Measurements from ENCODE around the gene PSMA4.
A peak's percentile ranks its signal among the peaks of the same experiment; 100 is the strongest.
"Not testable (repeated sequence)": the region's sequence is repeated elsewhere in the genome, so short reads cannot be mapped to it uniquely, and the experiment has no call there.

Gene PSMA4

DNA sequence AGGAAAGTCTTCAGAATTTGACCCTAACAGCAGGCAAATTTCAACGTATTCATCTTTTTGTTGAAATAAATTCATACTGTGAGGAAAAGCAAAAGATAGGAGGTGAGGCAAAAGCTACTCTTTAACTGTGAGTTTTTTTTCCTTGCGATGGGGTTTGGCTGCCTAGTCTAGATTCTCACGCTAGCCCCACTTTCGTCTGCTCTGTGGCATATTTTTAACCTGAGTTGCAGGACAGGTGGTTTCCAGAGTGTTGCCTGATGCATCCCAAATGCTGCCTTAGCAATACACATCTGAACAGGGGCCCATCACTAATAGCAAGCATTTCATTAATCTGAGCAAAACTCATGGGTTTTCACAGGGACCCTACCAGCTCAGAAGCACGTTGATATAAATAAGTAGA is 11.7 kb downstream of the PSMA4 start:
- no peak for DNase-seq (ENCODE audit: low read depth)

DNA sequence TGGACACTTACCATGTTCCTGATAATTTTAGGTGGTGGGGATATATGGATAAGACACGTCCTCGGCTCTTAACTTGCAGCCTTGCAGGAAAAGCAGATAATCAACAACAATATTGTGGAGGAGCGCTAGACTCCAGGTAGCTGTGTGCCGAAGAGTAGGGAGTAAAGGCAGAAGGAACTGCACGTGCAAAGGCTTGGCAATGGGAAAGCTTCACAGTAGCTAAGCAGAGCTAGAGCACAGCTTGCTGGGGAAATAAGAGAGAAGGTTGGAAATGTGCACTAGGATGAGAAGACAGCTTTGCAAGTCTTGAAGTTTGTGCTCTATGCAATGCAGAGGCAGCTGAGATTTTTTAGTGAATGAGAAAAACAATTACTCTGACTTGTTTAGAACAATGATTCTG is 12.4 kb downstream of the PSMA4 start:
- DNase-seq (ENCODE audit: low read depth) = no peak

DNA sequence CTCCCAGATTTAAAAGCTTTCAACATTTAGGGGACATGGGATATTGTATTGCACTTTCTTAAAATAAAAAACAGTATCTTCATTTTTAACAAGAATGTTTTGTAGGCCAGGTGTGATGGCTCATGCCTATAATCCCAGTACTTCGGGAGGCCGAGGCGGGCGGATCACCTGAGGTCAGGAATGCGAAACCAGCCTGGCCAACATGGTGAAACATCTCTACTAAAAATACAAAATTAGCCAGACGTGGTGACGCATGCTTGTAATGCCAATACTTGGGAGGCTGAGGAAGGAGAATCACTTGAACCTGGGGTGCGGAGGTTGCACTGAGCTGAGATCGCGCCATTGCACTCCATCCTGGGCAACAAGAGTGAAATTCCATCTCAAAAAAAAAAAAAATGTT is 20.0 kb downstream of the PSMA4 start:
- not testable (repeated sequence) for DNase-seq (ENCODE audit: low read depth)

DNA sequence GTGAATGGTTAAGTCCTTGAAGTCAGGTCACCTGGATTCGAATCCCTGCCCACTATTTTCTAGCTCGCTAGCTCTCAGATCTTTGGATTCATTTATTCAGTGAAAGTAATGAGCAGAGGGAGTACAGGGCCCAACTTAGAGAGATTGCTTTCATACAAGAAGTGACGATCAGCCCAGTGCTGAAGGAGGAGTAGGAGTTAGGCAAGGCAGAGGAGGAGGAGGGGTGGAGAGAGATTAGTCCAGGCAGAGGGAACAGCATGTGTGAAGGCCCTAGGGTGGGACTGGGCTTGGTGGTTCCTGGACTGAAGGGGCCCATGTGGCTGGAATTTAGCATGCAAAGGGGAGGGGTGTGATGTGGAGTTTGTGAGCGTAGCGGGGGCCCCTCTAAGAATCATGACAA is 21.2 kb downstream of the PSMA4 start:
- DNase-seq (ENCODE audit: low read depth) = no peak

DNA sequence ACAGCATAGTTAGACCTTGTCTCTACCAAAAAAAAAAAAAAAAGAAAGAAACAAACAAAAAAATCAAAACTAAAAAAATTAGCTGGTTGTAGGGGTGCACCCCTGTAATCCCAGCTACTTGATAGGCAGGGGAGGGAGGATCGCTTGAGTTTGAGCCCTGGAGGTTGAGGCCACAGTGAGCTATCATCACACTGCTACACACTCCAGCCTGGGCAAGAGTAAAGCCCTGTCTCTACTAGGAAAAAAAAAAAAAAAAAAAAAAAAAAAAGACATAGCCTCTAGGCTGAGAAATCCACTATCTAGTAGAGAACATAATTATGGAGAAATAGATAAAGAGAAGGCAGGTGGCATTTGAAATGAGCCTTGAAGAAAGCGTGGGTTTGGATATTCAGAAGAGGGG is 22.8 kb downstream of the PSMA4 start:
- no peak for DNase-seq (ENCODE audit: low read depth)

DNA sequence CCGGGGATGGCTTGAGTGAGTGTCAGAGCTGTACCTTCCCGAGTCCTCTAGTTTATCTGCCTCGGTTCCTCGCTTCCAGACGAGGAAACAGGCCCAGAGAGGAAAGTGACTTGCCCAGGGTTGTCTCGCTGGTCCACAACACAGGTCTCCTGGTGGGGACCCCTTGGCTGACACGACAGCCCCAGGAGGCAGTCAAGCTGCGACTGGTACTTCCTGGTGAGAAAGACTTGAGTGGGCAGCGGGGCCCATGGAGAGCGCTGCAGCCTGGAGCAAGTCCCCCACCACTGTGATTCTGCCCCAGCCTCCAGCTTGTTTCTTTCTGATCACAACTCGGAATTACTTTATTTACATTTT is 24.5 kb downstream of the PSMA4 start:
- DNase-seq (ENCODE audit: low read depth) = no peak

- peak; percentile 57 for DNase-seq (ENCODE audit: low read depth)
Measured at GRCh38 chr15:78565097-78565950, 25.1 kb downstream of the PSMA4 start, which contains the start of gene CHRNA5. Gene CHRNA5 (plus strand): TSS chr15:78565520. CDS start chr15:78565720, 200 bp downstream.

GRCh38 chr15:78565951-78566774 is 25.9 kb downstream of the PSMA4 start:
- DNase-seq (ENCODE audit: low read depth) = no peak

- no peak for DNase-seq (ENCODE audit: low read depth)
Measured at GRCh38 chr15:78567531-78567930, 27.3 kb downstream of the PSMA4 start.

- no peak for DNase-seq (ENCODE audit: low read depth)
Measured at GRCh38 chr15:78570710-78571109, 30.5 kb downstream of the PSMA4 start.

- no peak for DNase-seq (ENCODE audit: low read depth)
Measured at GRCh38 chr15:78571382-78571781, 31.1 kb downstream of the PSMA4 start.

- no peak for DNase-seq (ENCODE audit: low read depth)
Measured at GRCh38 chr15:78573416-78573815, 33.2 kb downstream of the PSMA4 start.

- DNase-seq (ENCODE audit: low read depth) = no peak
Measured at GRCh38 chr15:78574944-78575343, 34.7 kb downstream of the PSMA4 start.

DNA sequence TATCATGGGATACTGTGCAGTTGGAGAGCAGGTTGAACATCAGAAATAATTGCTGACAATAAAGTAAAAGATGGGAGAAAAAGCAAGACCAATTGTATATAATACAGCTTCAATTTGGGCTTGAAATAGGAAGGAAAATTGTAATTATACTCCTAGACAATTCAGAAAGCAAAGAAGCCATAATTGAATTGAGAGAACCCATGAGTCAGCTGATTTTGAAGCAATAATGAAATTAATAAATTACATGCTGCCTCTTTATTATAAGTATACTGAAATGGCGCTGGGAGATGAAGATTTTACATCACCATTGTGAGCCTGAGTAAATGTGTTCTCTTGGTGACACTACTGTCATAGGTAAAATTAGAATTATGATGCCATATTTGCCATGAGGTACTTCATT is 57.3 kb downstream of the PSMA4 start:
- DNase-seq (ENCODE audit: low read depth) = no peak

DNA sequence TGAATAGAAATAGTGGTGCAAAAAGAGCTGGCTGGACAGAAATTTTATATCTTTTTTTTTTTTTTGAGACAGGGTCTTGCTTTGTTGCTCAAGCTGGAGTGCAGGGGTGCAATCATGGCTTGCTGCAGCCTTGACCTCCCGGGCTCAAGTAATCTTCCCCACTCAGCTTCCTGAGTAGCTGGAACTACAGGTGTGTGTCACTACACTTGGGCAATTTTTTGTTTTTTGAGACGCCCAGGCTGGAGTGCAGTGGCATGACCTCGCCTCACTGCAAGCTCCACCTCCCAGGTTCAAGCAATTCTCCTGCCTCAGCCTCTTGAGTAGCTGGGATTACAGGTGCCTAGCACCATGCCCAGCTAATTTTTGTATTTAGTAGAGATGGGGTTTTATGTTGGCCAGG is 58.1 kb downstream of the PSMA4 start:
- DNase-seq (ENCODE audit: low read depth) = no peak

DNA sequence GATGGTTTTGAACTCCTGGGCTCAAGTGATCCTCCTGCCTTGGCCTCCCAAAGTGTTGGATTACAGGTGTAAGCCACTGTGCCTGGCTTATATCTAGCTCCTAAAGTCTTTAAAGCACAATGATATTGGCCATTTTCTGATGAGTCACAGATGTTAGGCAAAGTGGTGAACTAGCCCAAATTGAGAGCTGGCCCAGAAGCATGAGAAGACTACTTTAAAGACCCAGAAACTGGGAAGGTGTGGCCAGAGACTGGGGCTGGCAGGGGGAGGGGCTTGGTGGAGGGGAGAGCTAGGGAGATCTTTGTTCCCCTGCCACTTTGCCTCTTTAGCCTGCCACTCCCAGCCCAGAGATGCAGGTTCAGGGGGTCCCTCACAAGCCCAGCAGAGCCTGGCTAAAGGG is 58.9 kb downstream of the PSMA4 start:
- no peak for DNase-seq (ENCODE audit: low read depth)
